ENCODE measurements around the gene TXNDC5. TPM values are rescaled to one million over a fixed set of nuclear protein-coding genes. Genes with fewer than 3 reads are reported as not detected.

The TXNDC5 gene
- total RNA-seq, 1 experiment from 2014 or later, result 162 TPM

DNA sequence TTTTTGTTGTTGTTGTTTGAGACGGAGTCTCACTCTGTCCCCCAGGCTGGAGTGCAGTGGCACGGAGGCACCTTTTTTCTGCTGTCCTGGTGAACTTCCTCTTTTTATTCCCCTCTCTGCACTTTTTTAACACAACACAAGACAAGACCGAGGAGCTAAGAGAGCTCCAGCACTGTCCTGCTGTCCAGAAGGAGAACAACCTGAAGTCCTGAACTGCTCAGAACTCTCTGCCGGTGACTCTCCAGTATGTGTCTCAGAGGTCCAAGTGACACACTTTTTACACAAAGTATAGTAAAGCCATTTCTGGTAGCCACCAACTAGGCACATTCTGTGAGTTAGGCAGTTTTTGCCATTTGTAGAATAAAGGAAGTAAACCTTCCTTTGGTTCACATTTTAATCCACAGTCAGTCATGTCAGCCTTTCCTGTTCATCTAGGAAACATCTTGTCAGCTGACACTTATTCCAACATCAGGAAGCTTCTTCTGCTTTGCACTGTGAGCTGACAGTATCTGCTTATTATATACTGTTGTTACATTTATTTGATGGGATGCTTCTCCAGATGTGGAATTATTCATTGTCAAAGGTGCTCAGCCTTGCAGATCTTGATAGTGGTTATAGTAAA, 28.1 kb upstream of the TXNDC5 start (continued):
- TF ChIP-seq YY1 (IDR thresholded peaks at IDR 0.05; ENCODE audit: extremely low read depth, insufficient replicate concordance, low read depth, low read length) (no peak), FOSL1 (IDR thresholded peaks at IDR 0.05; ENCODE audit: low read depth) (no peak), RAD21 (IDR thresholded peaks at IDR 0.05; ENCODE audit: low read depth) (no peak)

DNA sequence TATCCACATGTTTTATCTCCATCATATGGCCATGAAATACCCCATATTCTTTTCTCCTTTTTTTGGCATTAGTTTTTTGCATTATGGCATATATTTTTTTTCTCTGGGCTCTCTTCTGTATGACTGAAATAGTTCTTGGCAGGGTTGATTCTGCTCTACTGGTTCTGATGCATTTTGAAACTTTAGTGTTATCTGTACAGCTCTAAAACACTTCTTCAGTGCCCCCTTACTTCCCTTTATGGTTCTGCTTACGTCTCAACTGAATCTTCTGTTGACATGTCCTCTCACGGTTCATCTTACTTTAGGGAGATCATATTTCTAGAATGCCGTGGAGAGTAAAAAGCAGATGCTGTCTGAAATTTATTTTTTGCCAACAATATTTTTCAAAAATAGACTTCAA, 23.2 kb upstream of the TXNDC5 start:
- Histone ChIP-seq H3K9me2 (ENCODE audit: insufficient read depth) (no peaks in the 10 kb centered on the region), H3K9me3 (ENCODE audit: control insufficient read depth in 1 of 2, insufficient read depth in 1 of 2, low read depth in 1 of 2, low read length in 2 of 2) (no peaks in the 10 kb centered on the region), H4K20me1 (ENCODE audit: insufficient read depth) (no peaks in the 10 kb centered on the region), H3K4me1 (ENCODE audit: control insufficient read depth in 1 of 2, insufficient read depth in 2 of 2, low read length in 2 of 2) (no peaks in the 10 kb centered on the region), H3K36me3 (ENCODE audit: control insufficient read depth in 1 of 2, insufficient read depth in 2 of 2, low read length in 2 of 2) (no peaks in the 10 kb centered on the region), H3K27me3 (ENCODE audit: insufficient read depth, low read length) (no peaks in the 10 kb centered on the region), H3K79me2 (ENCODE audit: insufficient read depth, low read length) (no peaks in the 10 kb centered on the region), H3K9ac (ENCODE audit: low read length) (no peak overlapping the region), H3K4me3 (replicated peaks in 1 of 2; ENCODE audit: low read depth in 1 of 2, low read length in 2 of 2) (no peak overlapping the region), H2AFZ (ENCODE audit: low read depth, low read length, poor library complexity, severe bottlenecking) (no peak overlapping the region), H3K4me2 (ENCODE audit: low read length) (no peak overlapping the region), H3K27ac (ENCODE audit: low read depth, low read length) (no peak overlapping the region)
- ChIA-PET POLR2A (no interaction called here), RAD21 (ENCODE audit: low non-redundant PET in 1 of 2, low total read pairs in 2 of 2, uncharacterized antibody in 2 of 2, unreplicated experiment in 2 of 2) (no interaction called here), CTCF (no interaction called here)
- BruUV-seq (replicated peaks), result no TSS peak
- ATAC-seq, result no peak
- intact Hi-C loops (cut with micrococcal nuclease), result no loop called here
- no peak for DNase-seq (ENCODE audit: low read depth, low spot score)
- no peak for TF ChIP-seq SRF (IDR thresholded peaks at IDR 0.05; ENCODE audit: low read depth)
- TF ChIP-seq YY1 (IDR thresholded peaks at IDR 0.05; ENCODE audit: extremely low read depth, insufficient replicate concordance, low read depth, low read length), result no peak
- TF ChIP-seq EZH2 (IDR thresholded peaks at IDR 0.05), result no peak
- TF ChIP-seq, protein P1, sequence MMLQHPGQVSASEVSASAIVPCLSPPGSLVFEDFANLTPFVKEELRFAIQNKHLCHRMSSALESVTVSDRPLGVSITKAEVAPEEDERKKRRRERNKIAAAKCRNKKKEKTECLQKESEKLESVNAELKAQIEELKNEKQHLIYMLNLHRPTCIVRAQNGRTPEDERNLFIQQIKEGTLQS (IDR thresholded peaks at IDR 0.05), result no peak
- TF ChIP-seq POLR2A (IDR thresholded peaks at IDR 0.05; ENCODE audit: borderline replicate concordance, extremely low read depth, insufficient read depth, insufficient read length), result no peak
- no peak for TF ChIP-seq EGR1 (IDR thresholded peaks at IDR 0.05; ENCODE audit: low read depth)
- TF ChIP-seq ZNF274 (IDR thresholded peaks at IDR 0.05; ENCODE audit: low read depth, low read length), result no peak
- TF ChIP-seq, protein P2, sequence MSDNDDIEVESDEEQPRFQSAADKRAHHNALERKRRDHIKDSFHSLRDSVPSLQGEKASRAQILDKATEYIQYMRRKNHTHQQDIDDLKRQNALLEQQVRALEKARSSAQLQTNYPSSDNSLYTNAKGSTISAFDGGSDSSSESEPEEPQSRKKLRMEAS (IDR thresholded peaks at IDR 0.05), result no peak
- TF ChIP-seq SP1 (IDR thresholded peaks at IDR 0.05; ENCODE audit: low read depth), result no peak
- TF ChIP-seq SIN3A (IDR thresholded peaks at IDR 0.05; ENCODE audit: low read depth), result no peak
- TF ChIP-seq, protein P3, sequence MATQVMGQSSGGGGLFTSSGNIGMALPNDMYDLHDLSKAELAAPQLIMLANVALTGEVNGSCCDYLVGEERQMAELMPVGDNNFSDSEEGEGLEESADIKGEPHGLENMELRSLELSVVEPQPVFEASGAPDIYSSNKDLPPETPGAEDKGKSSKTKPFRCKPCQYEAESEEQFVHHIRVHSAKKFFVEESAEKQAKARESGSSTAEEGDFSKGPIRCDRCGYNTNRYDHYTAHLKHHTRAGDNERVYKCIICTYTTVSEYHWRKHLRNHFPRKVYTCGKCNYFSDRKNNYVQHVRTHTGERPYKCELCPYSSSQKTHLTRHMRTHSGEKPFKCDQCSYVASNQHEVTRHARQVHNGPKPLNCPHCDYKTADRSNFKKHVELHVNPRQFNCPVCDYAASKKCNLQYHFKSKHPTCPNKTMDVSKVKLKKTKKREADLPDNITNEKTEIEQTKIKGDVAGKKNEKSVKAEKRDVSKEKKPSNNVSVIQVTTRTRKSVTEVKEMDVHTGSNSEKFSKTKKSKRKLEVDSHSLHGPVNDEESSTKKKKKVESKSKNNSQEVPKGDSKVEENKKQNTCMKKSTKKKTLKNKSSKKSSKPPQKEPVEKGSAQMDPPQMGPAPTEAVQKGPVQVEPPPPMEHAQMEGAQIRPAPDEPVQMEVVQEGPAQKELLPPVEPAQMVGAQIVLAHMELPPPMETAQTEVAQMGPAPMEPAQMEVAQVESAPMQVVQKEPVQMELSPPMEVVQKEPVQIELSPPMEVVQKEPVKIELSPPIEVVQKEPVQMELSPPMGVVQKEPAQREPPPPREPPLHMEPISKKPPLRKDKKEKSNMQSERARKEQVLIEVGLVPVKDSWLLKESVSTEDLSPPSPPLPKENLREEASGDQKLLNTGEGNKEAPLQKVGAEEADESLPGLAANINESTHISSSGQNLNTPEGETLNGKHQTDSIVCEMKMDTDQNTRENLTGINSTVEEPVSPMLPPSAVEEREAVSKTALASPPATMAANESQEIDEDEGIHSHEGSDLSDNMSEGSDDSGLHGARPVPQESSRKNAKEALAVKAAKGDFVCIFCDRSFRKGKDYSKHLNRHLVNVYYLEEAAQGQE (IDR thresholded peaks at IDR 0.05; ENCODE audit: low read depth), result no peak
- TF ChIP-seq ZFX (IDR thresholded peaks at IDR 0.05), result no peak
- no peak for TF ChIP-seq ELF1 (IDR thresholded peaks at IDR 0.05; ENCODE audit: borderline replicate concordance, low read depth)
- no peak for TF ChIP-seq CEBPB (IDR thresholded peaks at IDR 0.05; ENCODE audit: low read depth)
- TF ChIP-seq EZH2phosphoT487 (IDR thresholded peaks at IDR 0.05; ENCODE audit: borderline replicate concordance), result no peak
- no peak for TF ChIP-seq TCF7L2 (IDR thresholded peaks at IDR 0.05; ENCODE audit: borderline replicate concordance, extremely low read depth, insufficient read depth, insufficient read length)
- TF ChIP-seq, protein P4, sequence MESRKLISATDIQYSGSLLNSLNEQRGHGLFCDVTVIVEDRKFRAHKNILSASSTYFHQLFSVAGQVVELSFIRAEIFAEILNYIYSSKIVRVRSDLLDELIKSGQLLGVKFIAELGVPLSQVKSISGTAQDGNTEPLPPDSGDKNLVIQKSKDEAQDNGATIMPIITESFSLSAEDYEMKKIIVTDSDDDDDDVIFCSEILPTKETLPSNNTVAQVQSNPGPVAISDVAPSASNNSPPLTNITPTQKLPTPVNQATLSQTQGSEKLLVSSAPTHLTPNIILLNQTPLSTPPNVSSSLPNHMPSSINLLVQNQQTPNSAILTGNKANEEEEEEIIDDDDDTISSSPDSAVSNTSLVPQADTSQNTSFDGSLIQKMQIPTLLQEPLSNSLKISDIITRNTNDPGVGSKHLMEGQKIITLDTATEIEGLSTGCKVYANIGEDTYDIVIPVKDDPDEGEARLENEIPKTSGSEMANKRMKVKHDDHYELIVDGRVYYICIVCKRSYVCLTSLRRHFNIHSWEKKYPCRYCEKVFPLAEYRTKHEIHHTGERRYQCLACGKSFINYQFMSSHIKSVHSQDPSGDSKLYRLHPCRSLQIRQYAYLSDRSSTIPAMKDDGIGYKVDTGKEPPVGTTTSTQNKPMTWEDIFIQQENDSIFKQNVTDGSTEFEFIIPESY (IDR thresholded peaks at IDR 0.05; ENCODE audit: extremely low read depth, insufficient replicate concordance, low read length), result no peak
